ENCODE data around the gene NPTX1. TPM values are rescaled to one million over a fixed set of nuclear protein-coding genes. Genes with fewer than 3 reads are reported as not detected.

NPTX1 gene
- total and polyA plus RNA-seq, 2 donors (not counting 1 experiment from before 2014, with no cell fraction given): 0.07 to 0.57 TPM

GRCh38 chr17:80422276-80422675 lies 54.1 kb downstream of the NPTX1 start:
- Histone ChIP-seq H2AFZ (ENCODE audit: insufficient read depth, low read depth, low read length, poor library complexity, severe bottlenecking) (no peak overlapping the region), H3K79me2 (ENCODE audit: control insufficient read depth, insufficient read depth, low read length) (peaks cover 8% of the 10 kb centered on the region), H3K9me3 (ENCODE audit: control extremely low read depth in 1 of 3, control insufficient read depth in 2 of 3, insufficient read depth in 1 of 3, low read length in 2 of 3) (no peaks in the 10 kb centered on the region), H3K4me2 (replicated peaks; ENCODE audit: low read depth, low read length, poor library complexity, severe bottlenecking) (no peak overlapping the region), H3K36me3 (replicated peaks in 1 of 2; ENCODE audit: control extremely low read depth in 1 of 2, control insufficient read depth in 1 of 2, extremely low read depth in 1 of 2, insufficient read depth in 2 of 2, low read length in 1 of 2) (peaks cover 0 to 11% of the 10 kb centered on the region in 2 experiments), H3K9ac (ENCODE audit: low read length) (no peak overlapping the region), H4K20me1 (ENCODE audit: control insufficient read depth, insufficient read depth, low read length, poor library complexity, severe bottlenecking) (no peaks in the 10 kb centered on the region), H3K4me1 (ENCODE audit: control insufficient read depth in 2 of 2, insufficient read depth in 2 of 2, low read length in 2 of 2) (peaks cover 37 to 39% of the 10 kb centered on the region in 2 donors), H3K4me3 (ENCODE audit: control extremely low read depth in 1 of 5, extremely low read depth in 1 of 5, insufficient read depth in 1 of 5, low read depth in 2 of 5, low read length in 4 of 5) (no peak overlapping the region), H3K27me3 (replicated peaks in 1 of 4; ENCODE audit: control extremely low read depth in 1 of 4, control insufficient read depth in 3 of 4, insufficient read depth in 4 of 4, low read length in 3 of 4) (peaks cover 0 to 3% (median 0%) of the 10 kb centered on the region in 4 experiments), H3K27ac (ENCODE audit: low read length in 2 of 2) (no peak overlapping the region)
- DNase-seq (no peak), ATAC-seq (ENCODE audit: low read depth) (no peak)
- Mint-ChIP-seq H3K4me3 (no peak overlapping the region), H3K27me3 (no peaks in the 10 kb centered on the region), H3K9me3 (ENCODE audit: insufficient read depth) (no peaks in the 10 kb centered on the region), H3K27ac (no peak overlapping the region), H3K4me1 (peaks cover 32% of the 10 kb centered on the region)
- WGBS (ENCODE audit: insufficient coverage): 94% methylated on average over 18 of the region's 18 CpGs
- ChIA-PET POLR2A (no interaction called here), CTCF (interaction anchor here (6.7 kb wide), 1 partner anchor 153 kb away, joined by 75 read pairs; no protein-coding TSS in a partner anchor)
- intact Hi-C loops (cut with micrococcal nuclease): no loop called here
- TF ChIP-seq, protein P1, sequence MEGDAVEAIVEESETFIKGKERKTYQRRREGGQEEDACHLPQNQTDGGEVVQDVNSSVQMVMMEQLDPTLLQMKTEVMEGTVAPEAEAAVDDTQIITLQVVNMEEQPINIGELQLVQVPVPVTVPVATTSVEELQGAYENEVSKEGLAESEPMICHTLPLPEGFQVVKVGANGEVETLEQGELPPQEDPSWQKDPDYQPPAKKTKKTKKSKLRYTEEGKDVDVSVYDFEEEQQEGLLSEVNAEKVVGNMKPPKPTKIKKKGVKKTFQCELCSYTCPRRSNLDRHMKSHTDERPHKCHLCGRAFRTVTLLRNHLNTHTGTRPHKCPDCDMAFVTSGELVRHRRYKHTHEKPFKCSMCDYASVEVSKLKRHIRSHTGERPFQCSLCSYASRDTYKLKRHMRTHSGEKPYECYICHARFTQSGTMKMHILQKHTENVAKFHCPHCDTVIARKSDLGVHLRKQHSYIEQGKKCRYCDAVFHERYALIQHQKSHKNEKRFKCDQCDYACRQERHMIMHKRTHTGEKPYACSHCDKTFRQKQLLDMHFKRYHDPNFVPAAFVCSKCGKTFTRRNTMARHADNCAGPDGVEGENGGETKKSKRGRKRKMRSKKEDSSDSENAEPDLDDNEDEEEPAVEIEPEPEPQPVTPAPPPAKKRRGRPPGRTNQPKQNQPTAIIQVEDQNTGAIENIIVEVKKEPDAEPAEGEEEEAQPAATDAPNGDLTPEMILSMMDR (IDR thresholded peaks at IDR 0.05): no peak
- no peak for TF ChIP-seq EZH2 (IDR thresholded peaks at IDR 0.05; ENCODE audit: borderline replicate concordance, insufficient read depth, low read depth, low read length, poor library complexity, severe bottlenecking)

GRCh38 chr17:80421381-80422090 lies 54.9 kb downstream of the NPTX1 start:
- Histone ChIP-seq H3K36me3 (replicated peaks in 1 of 2; ENCODE audit: control extremely low read depth in 1 of 2, control insufficient read depth in 1 of 2, extremely low read depth in 1 of 2, insufficient read depth in 2 of 2, low read length in 1 of 2) (peaks cover 0 to 15% of the 10 kb centered on the region in 2 experiments), H3K27me3 (replicated peaks in 1 of 4; ENCODE audit: control extremely low read depth in 1 of 4, control insufficient read depth in 3 of 4, insufficient read depth in 4 of 4, low read length in 3 of 4) (peaks cover 0 to 3% (median 0%) of the 10 kb centered on the region in 4 experiments), H3K79me2 (ENCODE audit: control insufficient read depth, insufficient read depth, low read length) (peaks cover 15% of the 10 kb centered on the region), H4K20me1 (ENCODE audit: control insufficient read depth, insufficient read depth, low read length, poor library complexity, severe bottlenecking) (no peaks in the 10 kb centered on the region), H3K27ac (ENCODE audit: low read length in 2 of 2) (no peak overlapping the region), H3K4me2 (replicated peaks; ENCODE audit: low read depth, low read length, poor library complexity, severe bottlenecking) (no peak overlapping the region), H3K9ac (ENCODE audit: low read length) (no peak overlapping the region), H3K9me3 (ENCODE audit: control extremely low read depth in 1 of 3, control insufficient read depth in 2 of 3, insufficient read depth in 1 of 3, low read length in 2 of 3) (no peaks in the 10 kb centered on the region), H3K4me3 (ENCODE audit: control extremely low read depth in 1 of 5, extremely low read depth in 1 of 5, insufficient read depth in 1 of 5, low read depth in 2 of 5, low read length in 4 of 5) (no peak overlapping the region), H3K4me1 (ENCODE audit: control insufficient read depth in 2 of 2, insufficient read depth in 2 of 2, low read length in 2 of 2) (peaks cover 32% of the 10 kb centered on the region in 2 donors), H2AFZ (ENCODE audit: insufficient read depth, low read depth, low read length, poor library complexity, severe bottlenecking) (no peak overlapping the region)
- Mint-ChIP-seq H3K27ac (no peak overlapping the region), H3K9me3 (ENCODE audit: insufficient read depth) (no peaks in the 10 kb centered on the region), H3K4me1 (peaks cover 29% of the 10 kb centered on the region), H3K27me3 (no peaks in the 10 kb centered on the region), H3K4me3 (no peak overlapping the region)
- no peak for ATAC-seq (ENCODE audit: low read depth)
- ChIA-PET CTCF (no interaction called here), POLR2A (no interaction called here)
- no peak for DNase-seq
- TF ChIP-seq, protein P1 (IDR thresholded peaks at IDR 0.05): no peak
- no peak for TF ChIP-seq EZH2 (IDR thresholded peaks at IDR 0.05; ENCODE audit: borderline replicate concordance, insufficient read depth, low read depth, low read length, poor library complexity, severe bottlenecking)
- intact Hi-C loops (cut with micrococcal nuclease): no loop called here
- WGBS (ENCODE audit: insufficient coverage): 95% methylated on average over 10 of the region's 20 CpGs
